Fibroblast of the conjunctiva (primary cell): ENCODE measurements around the gene DEXI.
"Not testable (repeated sequence)": the region's sequence is repeated elsewhere in the genome, so short reads cannot be mapped to it uniquely, and the experiment has no call there.

Experiments used
- DNase-seq: peaks from one replicate; pipeline ENCODE4 v3.0.0-alpha.2; 2010; ENCODE audit warnings: low read depth

The DEXI gene

DNA sequence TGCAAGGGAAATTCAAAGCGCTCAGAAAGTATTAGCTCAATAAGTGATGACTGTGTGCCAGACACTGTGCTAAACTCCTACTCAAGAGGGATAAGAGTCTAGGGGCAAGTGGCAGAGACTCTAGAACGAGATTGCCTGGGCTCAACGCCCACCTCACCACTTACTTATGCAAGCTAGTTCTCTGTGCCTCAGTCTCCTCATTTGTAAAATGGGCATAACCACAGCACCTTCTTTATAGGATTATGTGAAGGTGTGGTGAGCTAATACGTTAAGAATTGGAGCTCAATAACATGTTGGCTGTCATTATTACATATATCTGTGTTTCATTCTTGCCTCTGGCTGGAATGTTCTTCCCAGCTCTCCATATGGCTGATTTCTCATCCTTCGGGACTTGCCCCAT lies 15.4 kb downstream of the DEXI start:
- DNase-seq: no peak

DNA sequence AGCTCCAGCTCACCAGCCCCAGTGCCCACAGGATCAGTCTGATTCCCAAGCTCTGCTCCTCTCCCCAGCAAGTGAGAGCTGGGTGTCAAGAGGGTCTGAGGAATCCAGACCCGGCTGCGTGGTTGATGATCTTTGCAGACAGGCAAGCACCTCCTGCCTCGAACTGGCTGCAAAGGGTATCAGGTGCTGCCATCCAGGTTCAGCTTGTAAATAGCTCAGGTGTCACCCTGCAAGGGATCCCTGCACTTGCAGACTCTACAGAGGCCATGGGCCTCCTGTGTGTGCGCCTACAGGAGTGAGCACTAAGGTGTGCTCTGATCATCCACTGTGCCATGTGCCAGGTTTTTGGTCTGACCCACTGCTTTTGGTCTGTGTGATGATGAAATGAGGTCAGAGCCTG lies 16.2 kb downstream of the DEXI start:
- DNase-seq: no peak

DNA sequence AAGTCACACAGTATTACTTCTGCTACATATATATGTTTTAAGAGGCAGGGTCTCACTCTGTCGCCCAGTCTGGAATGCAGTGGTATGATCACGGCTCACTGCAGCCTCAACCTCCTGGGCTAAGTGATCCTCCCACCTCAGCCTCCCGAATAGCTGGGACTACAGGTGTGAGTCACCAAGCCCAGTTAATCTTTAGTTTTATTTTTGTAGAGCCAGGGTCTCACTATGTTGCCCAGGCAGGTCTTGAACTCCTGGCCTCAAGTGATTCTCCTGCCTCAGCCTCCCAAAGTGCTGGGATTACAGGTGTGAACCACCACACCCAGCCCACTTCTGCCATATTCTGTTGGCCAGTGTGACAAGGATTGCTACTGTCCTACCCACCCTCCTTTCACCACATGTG lies 17.0 kb downstream of the DEXI start:
- not testable (repeated sequence) for DNase-seq

DNA sequence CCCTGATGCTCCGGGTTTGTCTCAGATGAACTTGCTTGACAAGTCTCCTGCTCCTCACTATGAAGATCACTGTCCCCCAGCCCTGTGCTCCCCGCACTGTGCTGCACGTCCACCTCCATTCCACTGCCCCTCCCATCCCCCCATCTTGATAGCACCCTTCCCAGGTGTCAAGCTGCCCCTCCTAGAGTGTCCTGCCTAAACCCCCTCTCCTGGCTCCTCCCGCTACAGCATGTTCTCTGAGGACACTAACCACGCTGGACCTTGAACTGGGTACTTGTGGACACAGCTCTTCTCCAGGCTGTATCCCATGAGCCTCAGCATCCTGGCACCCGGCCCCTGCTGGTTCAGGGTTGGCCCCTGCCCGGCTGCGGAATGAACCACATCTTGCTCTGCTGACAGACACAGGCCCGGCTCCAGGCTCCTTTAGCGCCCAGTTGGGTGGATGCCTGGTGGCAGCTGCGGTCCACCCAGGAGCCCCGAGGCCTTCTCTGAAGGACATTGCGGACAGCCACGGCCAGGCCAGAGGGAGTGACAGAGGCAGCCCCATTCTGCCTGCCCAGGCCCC lies 18.5 kb downstream of the DEXI start:
- DNase-seq: no peak

DNA sequence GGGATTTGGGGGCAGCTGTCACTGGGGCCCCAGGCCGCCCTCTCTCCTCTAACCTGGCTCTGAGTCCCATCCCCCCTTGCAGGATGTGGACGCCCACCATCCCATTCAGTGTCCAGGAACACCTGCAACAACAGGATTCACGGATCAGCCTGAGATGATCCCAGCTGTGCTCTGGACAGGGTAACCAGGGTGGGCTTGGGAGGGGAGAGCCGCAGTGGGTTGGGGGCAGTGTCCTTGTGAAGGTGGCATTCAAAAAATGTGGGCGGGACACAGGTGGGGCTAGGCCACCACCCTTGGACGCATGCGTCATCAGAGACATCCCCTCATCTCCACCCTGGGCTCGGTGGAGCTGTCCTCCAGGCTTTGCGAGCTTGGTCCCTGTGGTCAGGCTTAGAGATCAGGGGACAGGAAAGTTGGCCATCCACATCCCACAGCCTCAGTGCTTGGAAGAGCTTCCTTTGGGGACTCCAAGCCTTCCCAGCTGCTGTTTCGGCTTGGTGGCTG lies 19.1 kb downstream of the DEXI start:
- no peak for DNase-seq

DNA sequence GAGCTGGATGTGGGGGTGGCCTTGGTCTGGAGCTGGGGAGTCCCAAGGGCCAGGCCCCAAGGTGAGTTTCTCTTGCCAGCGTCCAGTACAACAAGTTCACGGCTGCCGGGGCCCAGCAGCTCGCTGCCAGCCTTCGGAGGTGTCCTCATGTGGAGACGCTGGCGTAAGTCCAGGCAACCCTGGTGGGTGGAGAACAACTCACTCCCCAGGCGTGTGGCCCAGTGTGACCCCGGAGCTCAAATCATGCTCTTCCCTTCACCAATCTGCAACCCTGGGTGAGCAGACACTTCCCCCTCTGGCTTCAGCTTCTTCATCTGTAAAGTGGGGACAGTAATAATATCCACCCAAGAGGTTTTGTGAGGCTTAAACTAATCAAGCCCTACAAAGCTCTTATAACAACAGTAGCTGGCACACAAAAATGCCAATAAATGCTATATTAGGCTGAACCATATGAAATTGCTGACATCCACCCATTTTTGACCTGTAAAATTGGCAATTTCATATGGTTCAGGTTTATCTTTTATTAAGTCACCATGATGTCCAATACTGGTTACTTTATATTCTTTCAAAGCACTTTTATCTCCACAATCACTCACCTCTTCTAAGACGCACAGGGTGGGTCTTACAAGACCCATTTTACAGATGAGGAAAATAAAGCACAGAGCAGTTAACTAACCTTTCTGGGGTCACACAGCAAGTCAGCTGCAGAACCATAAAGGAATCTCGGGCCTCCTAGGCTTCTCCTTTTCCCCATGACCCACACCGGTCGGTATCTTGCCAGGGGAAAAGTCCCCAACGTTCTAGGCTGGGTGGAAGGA lies 19.7 kb downstream of the DEXI start:
- DNase-seq: no peak

DNA sequence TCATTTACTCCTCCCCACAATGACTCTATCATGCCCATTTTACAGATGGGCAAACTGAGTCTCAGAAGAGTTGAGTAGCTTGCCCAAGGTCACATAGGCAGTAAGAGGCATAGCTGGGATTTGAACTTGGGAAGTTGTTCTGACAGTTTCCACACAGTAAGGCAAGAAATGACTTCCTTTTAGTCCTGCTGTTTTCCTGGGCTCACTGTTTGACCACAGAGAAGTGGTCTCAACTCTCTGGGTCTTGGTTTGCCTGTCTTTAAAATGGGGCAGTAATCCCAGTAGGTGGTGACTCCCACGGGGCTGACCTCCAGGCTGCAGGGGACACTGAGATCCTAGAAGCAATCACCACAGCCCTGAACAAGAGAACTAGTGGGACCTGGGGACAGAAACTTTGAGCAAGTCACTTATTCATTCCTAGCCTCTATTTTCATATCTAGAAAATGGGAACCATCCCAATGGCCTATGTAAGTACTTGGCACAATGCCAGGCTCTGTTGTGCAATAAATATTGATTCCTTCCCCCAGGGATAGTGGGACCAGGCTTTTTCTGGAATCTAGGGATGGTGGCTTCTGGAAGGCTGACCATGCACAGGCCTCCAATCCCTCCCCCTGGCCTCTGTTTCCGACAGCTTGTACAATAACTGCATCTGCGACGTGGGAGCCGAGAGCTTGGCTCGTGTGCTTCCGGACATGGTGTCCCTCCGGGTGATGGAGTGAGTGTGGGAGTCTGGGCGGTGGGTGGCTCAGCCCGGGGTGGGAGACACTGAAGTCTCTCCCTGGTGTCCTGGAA lies 20.5 kb downstream of the DEXI start:
- no peak for DNase-seq

DNA sequence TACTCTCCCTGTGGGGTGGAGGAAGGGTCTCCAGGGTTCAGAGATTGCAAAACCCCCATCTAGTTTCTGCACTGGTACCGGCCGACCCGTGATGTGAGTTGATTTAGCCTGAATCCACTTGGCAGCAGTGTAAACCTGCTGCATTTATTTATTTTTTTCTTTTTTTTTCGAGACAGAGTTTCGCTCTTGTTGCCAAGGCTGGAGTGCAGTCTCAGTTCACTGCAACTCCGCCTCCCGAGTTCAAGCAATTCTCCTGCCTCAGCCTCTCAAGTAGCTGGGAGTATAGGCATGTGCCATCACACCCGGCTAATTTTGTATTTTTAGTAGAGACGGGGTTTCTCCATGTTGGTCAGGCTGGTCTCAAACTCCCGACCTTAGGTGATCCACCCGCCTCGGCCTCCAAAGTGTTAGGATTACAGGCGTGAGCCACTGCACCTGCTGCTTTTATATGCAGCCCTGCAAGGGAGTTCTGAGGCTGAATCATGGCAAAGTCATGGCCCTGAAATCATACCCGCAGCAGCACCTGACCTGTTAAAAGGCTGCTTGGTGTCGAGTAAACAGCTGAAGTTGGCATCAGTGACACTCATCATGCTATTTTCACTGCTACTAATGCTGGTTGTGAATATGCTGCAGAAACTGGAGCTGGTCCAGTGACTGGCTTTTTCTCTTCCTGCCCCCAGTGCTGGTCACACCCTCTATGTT lies 21.4 kb downstream of the DEXI start:
- DNase-seq: no peak

DNA sequence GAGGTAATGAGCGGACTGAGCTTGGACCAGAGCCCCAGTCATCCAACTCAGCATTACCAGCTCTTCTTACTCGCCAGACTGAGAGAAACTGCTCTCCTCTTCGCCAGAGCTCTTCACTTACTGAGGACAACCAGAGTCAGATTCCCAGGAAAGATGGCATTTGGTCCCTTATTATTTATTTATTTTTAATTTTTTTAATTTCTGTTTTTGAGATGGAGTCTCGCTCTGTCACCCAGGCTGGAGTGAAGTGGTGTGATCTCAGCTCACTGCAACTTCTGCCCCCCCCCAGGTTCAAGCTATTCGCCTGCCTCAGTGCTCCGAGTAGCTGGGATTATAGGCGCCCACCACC lies 23.3 kb downstream of the DEXI start:
- no peak for DNase-seq

DNA sequence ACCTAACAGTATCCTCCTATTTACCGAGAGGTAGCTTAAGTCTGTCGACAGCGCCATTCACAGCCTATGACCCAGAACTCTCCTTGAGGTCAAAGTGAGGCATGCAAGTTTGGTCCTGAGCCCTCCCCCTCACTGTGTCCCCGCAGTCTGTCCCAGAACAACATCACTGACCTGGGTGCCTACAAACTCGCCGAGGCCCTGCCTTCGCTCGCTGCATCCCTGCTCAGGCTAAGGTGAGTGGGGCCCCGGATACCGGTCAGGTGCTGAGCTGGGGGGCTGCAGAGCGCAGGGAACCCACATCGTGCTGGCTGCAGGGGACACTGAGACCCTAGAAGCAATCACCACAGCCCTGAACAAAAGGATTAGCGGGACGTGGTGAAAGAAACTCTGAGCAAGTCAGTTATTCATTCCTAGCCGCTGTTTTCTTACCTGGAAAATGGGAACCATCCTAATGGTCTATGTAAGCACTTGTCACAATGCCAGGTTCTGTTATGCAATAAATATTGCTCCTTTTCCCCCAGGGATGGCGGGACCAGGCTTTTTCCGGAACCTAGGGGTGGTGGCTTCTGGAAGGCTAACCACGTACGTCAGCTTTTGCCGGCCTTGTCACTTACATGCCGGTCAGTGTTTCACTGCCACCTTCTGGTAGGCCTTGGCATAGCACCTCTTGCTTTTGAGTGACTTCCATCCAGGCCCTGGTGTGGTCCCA lies 23.8 kb downstream of the DEXI start:
- peak; percentile 96 for DNase-seq

DNA sequence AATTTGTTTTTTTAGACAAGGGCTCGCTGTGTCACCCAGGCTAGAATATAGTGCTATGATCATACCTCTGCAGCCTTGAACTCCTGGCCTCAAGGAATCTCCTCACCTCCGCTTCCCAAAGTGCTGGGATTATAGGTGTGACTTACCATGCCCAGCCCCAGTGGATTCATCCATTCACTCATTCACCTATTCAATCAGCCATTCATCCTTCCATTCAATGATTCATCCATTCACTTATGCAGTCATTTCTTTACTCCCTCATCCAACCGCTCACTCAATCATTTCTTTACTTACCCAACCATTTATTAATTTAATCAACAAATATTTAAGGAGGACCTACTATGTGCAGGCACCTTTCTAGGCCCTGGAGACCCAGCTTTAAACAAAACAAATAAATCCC lies 25.7 kb downstream of the DEXI start:
- DNase-seq: no peak

DNA sequence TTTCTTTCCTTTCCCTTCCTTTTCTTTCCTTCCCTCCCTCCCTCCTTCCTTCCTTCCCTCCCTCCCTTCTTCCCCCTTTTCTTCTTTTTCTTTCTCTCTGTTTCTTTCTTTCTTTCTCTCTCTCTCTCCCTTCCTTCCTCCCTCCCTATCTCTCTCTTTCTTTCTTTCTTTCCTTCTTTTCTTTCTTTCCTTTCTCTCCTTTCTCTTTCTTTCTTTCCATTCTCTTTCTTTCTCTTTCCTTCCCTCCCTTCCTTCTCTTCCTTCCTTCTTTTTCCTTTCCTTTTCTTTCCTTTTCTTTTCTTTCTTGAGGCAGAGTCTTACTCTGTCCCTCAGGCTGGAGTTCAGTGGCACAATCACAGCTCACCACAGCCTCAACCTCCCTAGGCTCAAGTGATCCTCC lies 31.0 kb downstream of the DEXI start:
- no peak for DNase-seq

DNA sequence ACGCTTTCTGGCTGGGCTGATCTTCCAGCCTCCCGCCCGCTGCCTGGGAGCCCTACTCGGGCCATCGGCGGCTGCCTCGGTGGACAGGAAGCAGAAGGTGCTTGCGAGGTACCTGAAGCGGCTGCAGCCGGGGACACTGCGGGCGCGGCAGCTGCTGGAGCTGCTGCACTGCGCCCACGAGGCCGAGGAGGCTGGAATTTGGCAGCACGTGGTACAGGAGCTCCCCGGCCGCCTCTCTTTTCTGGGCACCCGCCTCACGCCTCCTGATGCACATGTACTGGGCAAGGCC lies 34.6 kb downstream of the DEXI start:
- DNase-seq: no peak

DNA sequence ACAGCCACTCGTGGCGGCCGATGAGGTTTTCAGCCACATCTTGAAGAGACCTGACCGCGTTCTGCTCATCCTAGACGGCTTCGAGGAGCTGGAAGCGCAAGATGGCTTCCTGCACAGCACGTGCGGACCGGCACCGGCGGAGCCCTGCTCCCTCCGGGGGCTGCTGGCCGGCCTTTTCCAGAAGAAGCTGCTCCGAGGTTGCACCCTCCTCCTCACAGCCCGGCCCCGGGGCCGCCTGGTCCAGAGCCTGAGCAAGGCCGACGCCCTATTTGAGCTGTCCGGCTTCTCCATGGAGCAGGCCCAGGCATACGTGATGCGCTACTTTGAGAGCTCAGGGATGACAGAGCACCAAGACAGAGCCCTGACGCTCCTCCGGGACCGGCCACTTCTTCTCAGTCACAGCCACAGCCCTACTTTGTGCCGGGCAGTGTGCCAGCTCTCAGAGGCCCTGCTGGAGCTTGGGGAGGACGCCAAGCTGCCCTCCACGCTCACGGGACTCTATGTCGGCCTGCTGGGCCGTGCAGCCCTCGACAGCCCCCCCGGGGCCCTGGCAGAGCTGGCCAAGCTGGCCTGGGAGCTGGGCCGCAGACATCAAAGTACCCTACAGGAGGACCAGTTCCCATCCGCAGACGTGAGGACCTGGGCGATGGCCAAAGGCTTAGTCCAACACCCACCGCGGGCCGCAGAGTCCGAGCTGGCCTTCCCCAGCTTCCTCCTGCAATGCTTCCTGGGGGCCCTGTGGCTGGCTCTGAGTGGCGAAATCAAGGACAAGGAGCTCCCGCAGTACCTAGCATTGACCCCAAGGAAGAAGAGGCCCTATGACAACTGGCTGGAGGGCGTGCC lies 35.1 kb downstream of the DEXI start:
- DNase-seq: no peak

DNA sequence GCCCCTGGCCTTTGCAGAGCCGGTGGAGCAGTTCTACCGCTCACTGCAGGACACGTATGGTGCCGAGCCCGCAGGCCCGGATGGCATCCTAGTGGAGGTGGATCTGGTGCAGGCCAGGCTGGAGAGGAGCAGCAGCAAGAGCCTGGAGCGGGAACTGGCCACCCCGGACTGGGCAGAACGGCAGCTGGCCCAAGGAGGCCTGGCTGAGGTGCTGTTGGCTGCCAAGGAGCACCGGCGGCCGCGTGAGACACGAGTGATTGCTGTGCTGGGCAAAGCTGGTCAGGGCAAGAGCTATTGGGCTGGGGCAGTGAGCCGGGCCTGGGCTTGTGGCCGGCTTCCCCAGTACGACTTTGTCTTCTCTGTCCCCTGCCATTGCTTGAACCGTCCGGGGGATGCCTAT lies 35.8 kb downstream of the DEXI start:
- no peak for DNase-seq

DNA sequence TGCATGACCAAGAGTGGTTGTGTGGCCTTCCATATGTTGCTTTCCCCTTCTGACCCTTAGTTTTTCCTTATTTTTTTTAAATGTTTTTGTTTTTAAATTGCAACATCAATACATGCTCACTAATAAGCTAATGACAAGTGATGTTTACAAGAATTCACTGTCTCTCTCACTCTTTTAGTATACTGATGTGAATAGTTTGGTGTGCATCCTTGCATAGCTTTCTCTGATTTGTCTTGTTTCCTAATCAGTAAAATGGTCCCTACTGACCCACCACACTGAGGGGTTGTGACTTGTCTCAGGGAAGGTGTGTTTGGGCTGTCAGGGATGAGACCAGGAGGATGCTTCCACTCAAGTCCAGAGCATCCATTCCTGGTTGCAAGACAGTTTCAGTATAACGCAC lies 39.3 kb downstream of the DEXI start:
- no peak for DNase-seq

DNA sequence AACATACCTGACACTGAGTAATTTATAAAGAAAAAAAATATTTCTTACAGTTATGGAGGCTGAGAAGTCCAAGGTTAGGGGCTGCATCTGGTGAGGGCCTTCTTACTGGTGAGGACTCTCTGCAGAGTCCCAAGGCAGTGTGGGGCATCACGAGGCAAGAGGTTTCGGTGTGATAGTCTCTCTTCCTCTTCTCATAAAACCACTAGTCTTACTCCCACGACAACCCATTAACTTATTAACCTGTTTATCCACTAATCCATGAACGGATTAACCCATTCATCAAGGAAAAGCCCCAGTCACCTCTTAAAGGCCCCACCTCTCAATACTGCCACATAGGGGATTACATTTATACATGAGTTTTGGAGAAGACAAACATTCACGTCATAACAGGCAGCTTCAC lies 45.1 kb downstream of the DEXI start:
- no peak for DNase-seq

DNA sequence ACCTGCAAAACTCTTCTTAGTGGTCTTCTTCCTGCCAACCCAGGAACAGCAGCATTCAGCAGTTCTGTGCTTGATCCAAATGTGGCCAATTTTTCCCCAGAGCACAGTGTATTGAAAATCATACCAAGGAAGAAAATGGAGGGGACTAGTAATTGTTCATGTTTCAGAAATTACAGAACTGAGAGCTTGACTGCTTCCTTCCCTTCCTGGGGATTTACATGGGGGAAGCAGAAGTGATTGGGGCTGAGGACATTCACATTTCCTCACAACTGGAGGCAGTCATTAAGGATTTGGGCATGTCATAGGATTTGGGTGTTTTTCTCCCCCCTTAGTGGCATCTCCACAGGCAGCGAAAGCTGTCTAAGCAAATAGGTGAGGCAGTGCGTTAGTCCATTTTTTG lies 45.5 kb downstream of the DEXI start:
- DNase-seq: no peak

DNA sequence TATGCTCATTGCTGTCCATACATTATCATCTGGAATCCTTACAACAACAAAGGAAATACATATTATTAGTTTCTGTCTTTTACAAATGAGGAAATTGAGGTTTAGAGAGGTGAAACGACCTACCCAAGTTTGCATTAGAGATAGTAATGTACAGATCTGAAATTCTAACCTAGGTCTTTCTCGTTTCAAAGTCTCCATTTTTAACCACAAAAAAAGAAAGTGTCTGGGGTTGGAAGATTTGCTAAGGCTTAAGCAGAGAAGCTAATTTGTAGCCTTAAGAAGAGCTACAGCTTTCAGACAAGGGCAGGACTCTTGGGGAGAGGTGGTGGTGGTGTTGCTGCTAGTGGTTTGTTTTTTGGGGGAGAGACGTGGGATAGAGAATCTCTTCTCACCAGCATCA lies 46.1 kb downstream of the DEXI start:
- DNase-seq: no peak

DNA sequence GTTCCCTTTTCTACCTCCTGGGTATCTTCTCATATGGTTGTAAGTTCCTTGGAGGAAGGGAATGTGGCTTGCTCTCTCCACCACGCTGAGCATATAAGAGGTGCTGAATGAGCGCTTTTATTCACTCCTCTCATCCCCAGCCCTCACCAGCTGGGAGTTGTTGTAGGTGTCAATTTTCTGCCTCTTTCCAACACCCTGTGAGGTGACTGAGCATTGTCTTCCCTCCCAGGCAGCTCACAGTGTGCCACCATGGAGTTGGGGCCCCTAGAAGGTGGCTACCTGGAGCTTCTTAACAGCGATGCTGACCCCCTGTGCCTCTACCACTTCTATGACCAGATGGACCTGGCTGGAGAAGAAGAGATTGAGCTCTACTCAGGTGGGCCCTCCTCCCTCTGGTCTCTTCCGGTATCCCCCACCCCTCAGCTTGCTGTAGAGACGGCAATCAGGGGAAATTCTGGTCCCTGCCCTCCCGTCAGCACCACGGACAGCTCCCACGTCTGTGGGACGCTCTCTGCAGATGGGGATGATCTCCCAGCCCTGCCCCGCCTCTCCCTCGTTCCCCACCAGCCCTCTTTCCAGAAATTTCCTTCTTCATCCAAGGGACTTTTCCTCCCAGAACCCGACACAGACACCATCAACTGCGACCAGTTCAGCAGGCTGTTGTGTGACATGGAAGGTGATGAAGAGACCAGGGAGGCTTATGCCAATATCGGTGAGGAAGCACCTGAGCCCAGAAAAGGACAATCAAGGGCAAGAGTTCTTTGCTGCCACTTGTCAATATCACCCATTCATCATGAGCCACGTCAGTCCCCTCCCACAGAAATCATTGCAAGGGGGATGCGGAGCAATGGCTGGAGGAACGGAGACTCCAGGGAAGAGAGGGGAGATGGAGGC lies 47.0 kb downstream of the DEXI start:
- DNase-seq: no peak
